Prostate gland (tissue), 2 donors: ENCODE data around the gene HSF4. TPM values are rescaled to one million over a fixed set of nuclear protein-coding genes. Genes with fewer than 3 reads are reported as not detected.
A peak's percentile ranks its signal among the peaks of the same experiment; 100 is the strongest.

Experiments
- DNase-seq: peaks from one replicate; pipeline ENCODE4 v3.0.0-alpha.2; 2019; ENCODE audit warnings: low spot score
- H3K27ac ChIP-seq, 2 donors: fragments of 200-600 bp; sonication (generic); 2 replicates each; pipeline ENCODE4 v1.5.1; 2017 to 2019
- H3K27me3 ChIP-seq: fragments of 200-600 bp; sonication (generic); replicated peaks from 2 replicates; pipeline ENCODE4 v1.5.1; 2019; ENCODE audit not compliant: insufficient read depth
- H3K36me3 ChIP-seq, 2 donors: fragments of 200-600 bp; sonication (generic); 1 replicate in 1 of 2; 2 replicates in 1 of 2; pipeline versions ENCODE4 v1.5.1 to v1.8.1; 2017 to 2019
- H3K4me1 ChIP-seq: fragments of 200-600 bp; sonication (generic); replicated peaks from 2 replicates; pipeline ENCODE4 v1.5.1; 2019
- H3K4me3 ChIP-seq, 2 donors: fragments of 200-600 bp; sonication (generic); 2 replicates each; pipeline ENCODE4 v1.5.1; 2017 to 2019
- H3K9me3 ChIP-seq: fragments of 200-600 bp; sonication (generic); 2 replicates; pipeline ENCODE4 v1.5.1; 2017
- CTCF ChIP-seq, 4 experiments: fragments of 200-600 bp in 2 of 4; fragments of 450-650 bp in 2 of 4; sonication (generic) in 2 of 4; IDR thresholded peaks; 1 replicate in 3 of 4; 2 replicates in 1 of 4; pipeline ENCODE4 v1.5.1; 2016 to 2019; ENCODE audit warnings: antibody characterized with exemption in 4 of 4, mild to moderate bottlenecking in 2 of 4, moderate library complexity in 2 of 4
- POLR2A ChIP-seq: fragments of 450-650 bp; IDR thresholded peaks from one replicate; pipeline ENCODE4 v1.6.1; 2016; ENCODE audit warnings: antibody characterized with exemption, mild to moderate bottlenecking
- POLR2AphosphoS5 ChIP-seq: sonication (generic); formaldehyde crosslinking; IDR thresholded peaks from one replicate; pipeline ENCODE4 v1.6.1; 2017; ENCODE audit warnings: antibody characterized with exemption
- WGBS: methylation state at CpG from one replicate; pipeline ENCODE4 v1.1.5; 2018; 5-methylcytosine and 5-hydroxymethylcytosine counted together
- intact Hi-C: fragments of 100-400 bp; cut with DNase I; formaldehyde crosslinking; loops from one replicate; pipeline ENCODE4 v1.14.2; 2022
- total RNA-seq, 2 donors: library from RNA; depleted of rRNA; stranded (reverse); fragments of >200 nt; gene quantifications; one replicate each; pipeline ENCODE4 v1.1.0, GENCODE V29; 2016

Gene HSF4
- total RNA-seq, 2 donors from 2014 or later, result 109 to 137 TPM

DNA sequence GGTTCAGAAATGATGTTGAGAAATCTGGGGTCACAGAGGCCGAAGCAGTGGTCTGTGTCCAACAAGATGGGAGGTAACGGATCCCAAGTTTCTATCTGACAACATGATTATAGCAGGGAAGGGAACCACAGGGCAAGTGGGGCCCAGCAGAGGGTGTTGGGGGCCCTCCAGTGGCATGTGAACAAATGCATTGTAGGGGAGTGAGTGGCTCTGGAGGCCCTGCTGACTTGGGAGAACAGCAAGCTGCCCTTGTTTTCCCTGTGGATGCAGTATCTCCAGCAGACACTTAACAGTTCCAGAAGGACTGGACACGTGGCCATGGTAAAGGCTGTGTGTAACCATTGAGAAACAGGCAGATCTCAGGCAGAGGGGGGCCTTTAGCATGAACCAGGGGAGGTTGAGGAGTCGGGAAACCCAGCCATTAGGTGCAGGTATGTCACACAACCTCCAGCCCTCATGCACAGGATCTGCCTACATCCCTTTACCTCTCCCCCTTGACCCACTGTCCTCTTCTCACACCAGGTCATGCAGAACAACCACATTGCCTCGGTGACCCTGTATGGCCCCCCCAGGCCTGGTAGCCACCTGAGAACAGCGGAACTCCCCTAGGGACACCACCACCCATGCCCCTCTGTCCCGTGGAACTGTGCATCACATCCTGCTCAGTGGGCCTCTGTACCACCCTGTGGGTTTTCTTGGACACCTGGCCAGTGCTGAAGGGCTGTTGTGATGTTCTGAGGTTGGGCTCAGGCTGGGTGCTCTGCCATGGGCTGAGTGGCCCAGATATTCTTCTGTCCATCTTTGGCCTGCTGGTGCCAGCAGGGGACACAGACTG lies 17.8 kb upstream of the HSF4 start:
- Histone ChIP-seq H3K27me3 (no peaks in the 10 kb centered on the region), H3K36me3 (peaks cover 4 to 10% of the 10 kb centered on the region in 2 donors), H3K9me3 (no peaks in the 10 kb centered on the region), H3K4me3 (no peak overlapping the region), H3K4me1 (no peaks in the 10 kb centered on the region), H3K27ac (peak overlapping the region in 1 of 2 donors; percentile 21)
- DNase-seq, result no peak
- TF ChIP-seq POLR2AphosphoS5, result no peak
- TF ChIP-seq CTCF (IDR thresholded peaks at IDR 0.05), result no peak
- no peak for TF ChIP-seq POLR2A
- intact Hi-C loops, result loop anchor here (5.0 kb wide), 1 partner anchor 34 kb away; no protein-coding TSS in a partner anchor
- 81% methylated on average over 7 of the region's 7 CpGs for WGBS

GRCh38 chr16:67147437-67148140 lies 17.0 kb upstream of the HSF4 start:
- Histone ChIP-seq H3K27me3 (no peaks in the 10 kb centered on the region), H3K36me3 (peaks cover 0 to 9% of the 10 kb centered on the region in 2 donors), H3K4me3 (no peak overlapping the region), H3K27ac (peak overlapping the region in 1 of 2 donors; percentile 21), H3K4me1 (no peaks in the 10 kb centered on the region), H3K9me3 (no peaks in the 10 kb centered on the region)
- intact Hi-C loops, result loop anchor here (5.0 kb wide), 1 partner anchor 35 kb away; no protein-coding TSS in a partner anchor
- TF ChIP-seq POLR2AphosphoS5 (peak; percentile 65), POLR2A (no peak), CTCF (IDR thresholded peaks at IDR 0.05) (no peak)
- DNase-seq, result no peak
- 43% methylated on average over 4 of the region's 4 CpGs for WGBS

- TF ChIP-seq CTCF (IDR thresholded peaks at IDR 0.05) (no peak), POLR2AphosphoS5 (no peak), POLR2A (no peak)
- 88% methylated on average over 2 of the region's 2 CpGs for WGBS
- no peak for DNase-seq
- Histone ChIP-seq H3K9me3 (no peaks in the 10 kb centered on the region), H3K27ac (no peak overlapping the region), H3K4me3 (no peak overlapping the region), H3K4me1 (no peaks in the 10 kb centered on the region), H3K36me3 (peaks cover 0 to 9% of the 10 kb centered on the region in 2 donors), H3K27me3 (no peaks in the 10 kb centered on the region)
- intact Hi-C loops, result loop anchor here (5.0 kb wide), 1 partner anchor 36 kb away; no protein-coding TSS in a partner anchor
Measured at GRCh38 chr16:67148221-67148620, 16.3 kb upstream of the HSF4 start.

DNA sequence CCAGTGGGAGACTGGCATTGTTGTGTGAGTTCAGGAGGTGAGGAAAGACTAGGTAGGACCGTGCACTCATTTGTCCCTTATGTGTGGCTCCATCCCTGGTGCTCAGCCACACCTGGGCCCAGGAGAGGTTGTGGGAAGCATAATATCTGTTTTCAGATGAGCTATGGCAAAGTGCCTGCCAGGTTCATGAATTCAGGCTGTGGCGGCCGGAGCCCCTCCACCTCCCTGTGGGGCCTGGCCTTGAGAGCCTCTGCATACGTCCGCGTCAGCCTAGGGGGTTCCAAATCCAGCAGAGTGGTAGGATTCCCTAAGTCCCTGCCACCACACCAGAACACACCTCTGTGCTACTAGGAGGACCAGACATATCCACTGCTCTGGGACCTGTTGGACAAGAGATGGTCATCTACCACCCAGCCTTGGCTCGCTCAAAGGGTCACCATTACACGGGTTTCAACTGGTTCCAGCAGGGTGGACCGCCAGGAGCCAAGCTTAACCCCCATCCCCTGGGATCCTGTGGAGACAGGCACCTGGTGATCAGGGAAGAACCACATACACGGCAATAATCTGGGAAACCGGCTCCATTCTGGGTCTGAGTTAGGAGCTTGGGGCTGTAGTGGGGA lies 15.8 kb upstream of the HSF4 start:
- no peak for DNase-seq
- Histone ChIP-seq H3K9me3 (no peaks in the 10 kb centered on the region), H3K4me3 (no peak overlapping the region), H3K27ac (no peak overlapping the region), H3K4me1 (no peaks in the 10 kb centered on the region), H3K27me3 (no peaks in the 10 kb centered on the region), H3K36me3 (peaks cover 0 to 9% of the 10 kb centered on the region in 2 donors)
- intact Hi-C loops, result loop anchor here (5.0 kb wide), 1 partner anchor 36 kb away; no protein-coding TSS in a partner anchor
- no peak for TF ChIP-seq POLR2AphosphoS5
- no peak for TF ChIP-seq CTCF (IDR thresholded peaks at IDR 0.05)
- no peak for TF ChIP-seq POLR2A
- WGBS, result 80% methylated on average over 11 of the region's 11 CpGs
